CD14-positive monocyte (primary cell): ENCODE results near the gene STING1. TPM values are rescaled to one million over a fixed set of nuclear protein-coding genes. Genes with fewer than 3 reads are reported as not detected.

ENCODE experiments used
- DNase-seq, 3 donors: peaks; one replicate each; pipeline ENCODE4 v3.0.0-alpha.2; 2011 to 2022
- H2AFZ ChIP-seq: 2 replicates; pipeline ENCODE4 v1.6.0; 2012; ENCODE audit warnings: mild to moderate bottlenecking, low read depth, low read length, inconsistent platforms; ENCODE audit not compliant: insufficient read depth, poor library complexity, severe bottlenecking
- H3K27ac ChIP-seq, 2 donors: 1 replicate in 1 of 2; 2 replicates in 1 of 2; pipeline ENCODE4 v1.5.1; 2012 to 2013; ENCODE audit warnings: low read length in 2 of 2, control low read depth in 1 of 2, inconsistent platforms in 1 of 2, low read depth in 1 of 2, mild to moderate bottlenecking in 1 of 2
- H3K27me3 ChIP-seq, 2 donors: one replicate each; pipeline versions ENCODE4 v1.6.0 to v1.6.1; 2011 to 2013; ENCODE audit warnings: low read length in 2 of 2; ENCODE audit not compliant: control insufficient read depth in 2 of 2, insufficient read depth in 2 of 2
- H3K36me3 ChIP-seq, 2 donors: replicated peaks in 1 of 2; 1 replicate in 1 of 2; 2 replicates in 1 of 2; pipeline versions ENCODE4 v1.5.1 to v1.6.1; 2012 to 2013; ENCODE audit warnings: low read length in 2 of 2, control low read depth in 1 of 2, inconsistent platforms in 1 of 2, mild to moderate bottlenecking in 1 of 2; ENCODE audit not compliant: insufficient read depth in 2 of 2, control insufficient read depth in 1 of 2
- H3K4me1 ChIP-seq, 2 donors: 1 replicate in 1 of 2; 2 replicates in 1 of 2; pipeline versions ENCODE4 v1.5.1 to v1.6.1; 2012 to 2013; ENCODE audit warnings: low read length in 2 of 2, control low read depth in 1 of 2, inconsistent platforms in 1 of 2, mild to moderate bottlenecking in 1 of 2, moderate library complexity in 1 of 2; ENCODE audit not compliant: insufficient read depth in 2 of 2, control insufficient read depth in 1 of 2
- H3K4me2 ChIP-seq: replicated peaks from 2 replicates; pipeline ENCODE3; 2012; ENCODE audit warnings: low read length, moderate library complexity, mild to moderate bottlenecking; ENCODE audit not compliant: poor library complexity, severe bottlenecking; ENCODE audit errors: extremely low read depth
- H3K4me3 ChIP-seq, 3 experiments: fragments of 200-600 bp in 1 of 3; sonication (generic) in 1 of 3; replicated peaks in 1 of 3; 1 replicate in 2 of 3; 2 replicates in 1 of 3; pipeline ENCODE4 v1.5.1; 2011 to 2013; ENCODE audit warnings: low read length in 3 of 3, mild to moderate bottlenecking in 3 of 3, control low read depth in 2 of 3, low read depth in 2 of 3, inconsistent platforms in 1 of 3, moderate library complexity in 1 of 3
- H3K79me2 ChIP-seq: 2 replicates; pipeline ENCODE4 v1.6.0; 2012; ENCODE audit warnings: mild to moderate bottlenecking, control low read depth, inconsistent platforms, low read length, moderate library complexity; ENCODE audit not compliant: insufficient read depth
- H3K9ac ChIP-seq: 2 replicates; pipeline ENCODE4 v1.6.0; 2017; ENCODE audit warnings: low read length, mild to moderate bottlenecking; ENCODE audit not compliant: insufficient read depth, poor library complexity, severe bottlenecking
- H3K9me3 ChIP-seq, 2 donors: replicated peaks in 1 of 2; 1 replicate in 1 of 2; 2 replicates in 1 of 2; pipeline versions ENCODE4 v1.5.1 to v1.6.1; 2012 to 2013; ENCODE audit warnings: low read length in 2 of 2, control low read depth in 1 of 2; ENCODE audit not compliant: control insufficient read depth in 1 of 2, insufficient read depth in 1 of 2
- H4K20me1 ChIP-seq: 2 replicates; pipeline ENCODE4 v1.6.0; 2012; ENCODE audit warnings: mild to moderate bottlenecking, low read length, control low read depth, moderate library complexity; ENCODE audit not compliant: insufficient read depth
- H3K27ac Mint-ChIP-seq, 7 donors: one replicate each; pipeline ENCODE4 v1.8.0; 2020; ENCODE audit warnings: mild to moderate bottlenecking in 7 of 7, mixed read lengths in 7 of 7, moderate library complexity in 6 of 7, inconsistent platforms in 2 of 7
- H3K27me3 Mint-ChIP-seq, 3 donors: one replicate each; pipeline ENCODE4 v1.8.0; 2021 to 2022; ENCODE audit warnings: low read depth in 3 of 3, mild to moderate bottlenecking in 3 of 3, mixed read lengths in 3 of 3, moderate library complexity in 3 of 3, inconsistent platforms in 1 of 3
- H3K36me3 Mint-ChIP-seq, 2 donors: one replicate each; pipeline ENCODE4 v1.8.0; 2020; ENCODE audit warnings: mixed read lengths in 2 of 2, inconsistent platforms in 1 of 2, mild to moderate bottlenecking in 1 of 2
- H3K4me1 Mint-ChIP-seq: one replicate; pipeline ENCODE4 v1.8.0; 2020; ENCODE audit warnings: mild to moderate bottlenecking, mixed read lengths
- H3K4me3 Mint-ChIP-seq, 2 donors: one replicate each; pipeline ENCODE4 v1.8.0; 2020; ENCODE audit warnings: mild to moderate bottlenecking in 2 of 2, mixed read lengths in 2 of 2, moderate library complexity in 1 of 2
- H3K9me3 Mint-ChIP-seq, 7 donors: one replicate each; pipeline ENCODE4 v1.8.0; 2020 to 2022; ENCODE audit warnings: mixed read lengths in 7 of 7, mild to moderate bottlenecking in 6 of 7, moderate library complexity in 6 of 7, inconsistent platforms in 2 of 7
- CTCF ChIP-seq: fragments of 200-600 bp; IDR thresholded peaks from one replicate; pipeline ENCODE4 v1.8.0; 2022; ENCODE audit warnings: antibody characterized with exemption, mild to moderate bottlenecking
- WGBS: methylation state at CpG from one replicate; pipeline ENCODE4 v1.1.5; 2013; ENCODE audit warnings: missing lambda C conversion rate; ENCODE audit not compliant: insufficient coverage; 5-methylcytosine and 5-hydroxymethylcytosine counted together
- intact Hi-C, 2 donors: fragments of 100-400 bp; cut with micrococcal nuclease; formaldehyde crosslinking; loops; one replicate each; pipeline versions ENCODE4 v1.15.0 to v1.15.1; 2023
- polyA plus RNA-seq, 3 donors: library from polyadenylated mRNA; depleted of rRNA in 1 of 3; unstranded in 2 of 3; stranded (reverse) in 1 of 3; fragments of 300-500 nt in 2 of 3; fragments of >200 nt in 1 of 3; fragmentation: Illumina TruSeq in 2 of 3; gene quantifications; 1 replicate in 2 of 3; 2 replicates in 1 of 3; pipeline ENCODE4 v1.2.3, GENCODE V29; 2012 to 2021

The STING1 gene
- polyA plus RNA-seq, 3 donors: 83.7 to 225 (median 115) TPM

GRCh38 chr5:139473105-139473504 lies 9.5 kb downstream of the STING1 start:
- H3K4me2 ChIP-seq: no peak overlapping the region
- no peak overlapping the region for H3K27ac ChIP-seq
- WGBS: 74% methylated on average over 8 of the region's 8 CpGs
- peaks cover 70 to 95% of the 10 kb centered on the region in 2 donors for H3K4me1 ChIP-seq
- H3K27ac Mint-ChIP-seq: peak overlapping the region in 2 of 7 donors; percentile 40 to 41
- no peak overlapping the region for H3K9ac ChIP-seq
- no peak for TF ChIP-seq CTCF
- H4K20me1 ChIP-seq: peaks cover 40% of the 10 kb centered on the region
- peaks cover 0 to 3% (median 0%) of the 10 kb centered on the region in 7 donors for H3K9me3 Mint-ChIP-seq
- no peaks in the 10 kb centered on the region for H3K27me3 Mint-ChIP-seq
- no peaks in the 10 kb centered on the region for H3K9me3 ChIP-seq
- intact Hi-C loops: no loop called here
- DNase-seq: no peak
- no peak overlapping the region for H3K4me3 ChIP-seq
- no peak overlapping the region for H3K4me3 Mint-ChIP-seq
- peaks cover 13 to 23% of the 10 kb centered on the region in 2 donors for H3K36me3 ChIP-seq
- H3K4me1 Mint-ChIP-seq: peaks cover 95% of the 10 kb centered on the region
- H3K79me2 ChIP-seq: peaks cover 40% of the 10 kb centered on the region
- no peak overlapping the region for H2AFZ ChIP-seq
- H3K27me3 ChIP-seq: no peaks in the 10 kb centered on the region
- peaks cover 24 to 33% of the 10 kb centered on the region in 2 donors for H3K36me3 Mint-ChIP-seq

- Histone ChIP-seq H3K4me3 (no peak overlapping the region), H2AFZ (no peak overlapping the region), H3K79me2 (peaks cover 34% of the 10 kb centered on the region), H4K20me1 (peaks cover 34% of the 10 kb centered on the region), H3K9me3 (no peaks in the 10 kb centered on the region), H3K36me3 (peaks cover 7 to 17% of the 10 kb centered on the region in 2 donors), H3K27ac (no peak overlapping the region), H3K27me3 (no peaks in the 10 kb centered on the region), H3K9ac (no peak overlapping the region), H3K4me2 (no peak overlapping the region), H3K4me1 (peaks cover 73 to 95% of the 10 kb centered on the region in 2 donors)
- H3K27me3 Mint-ChIP-seq: no peaks in the 10 kb centered on the region
- TF ChIP-seq CTCF: no peak
- H3K4me1 Mint-ChIP-seq: peaks cover 94% of the 10 kb centered on the region
- peak overlapping the region in 2 of 7 donors; percentile 19 to 28 for H3K27ac Mint-ChIP-seq
- no peak for DNase-seq
- no peak overlapping the region for H3K4me3 Mint-ChIP-seq
- peaks cover 18 to 27% of the 10 kb centered on the region in 2 donors for H3K36me3 Mint-ChIP-seq
- intact Hi-C loops: no loop called here
- peaks cover 0 to 4% (median 0%) of the 10 kb centered on the region in 7 donors for H3K9me3 Mint-ChIP-seq
- WGBS: 81% methylated on average over 12 of the region's 15 CpGs
Observed at GRCh38 chr5:139472386-139473030, 10.1 kb downstream of the STING1 start.
